T-cell (primary cell): Measurements from ENCODE around the gene RAB6D. TPM values are rescaled to one million over a fixed set of nuclear protein-coding genes. Genes with fewer than 3 reads are reported as not detected.
"Not testable (repeated sequence)": the region's sequence is repeated elsewhere in the genome, so short reads cannot be mapped to it uniquely, and the experiment has no call there.

Experiments
- ATAC-seq, 4 experiments: fragments of 200-7000 bp in 3 of 4; fragments of 150-1000 bp in 1 of 4; cut with Tn5 transposase; replicated peaks in 1 of 4; 1 replicate in 3 of 4; 2 replicates in 1 of 4; pipeline ENCODE4 v1.10.0; 2021; ENCODE audit warnings: moderate library complexity in 3 of 4, mild to moderate bottlenecking in 2 of 4, moderate number of reproducible peaks in 1 of 4
- CTCF ChIA-PET, 2 donors: fragments of 300-600 bp; sonication (Branson Sonifier 250); formaldehyde crosslinking; loops; one replicate each; lab custom pipeline; 2022; ENCODE audit warnings: antibody characterized with exemption in 2 of 2; lab: Charles Lee
- POLR2A ChIA-PET, 2 donors: fragments of 300-600 bp; sonication (Branson Sonifier 250); formaldehyde crosslinking; loops; one replicate each; lab custom pipeline; 2022; ENCODE audit warnings: antibody characterized with exemption in 2 of 2; lab: Charles Lee
- DNase-seq, 35 experiments: peaks; one replicate each; pipeline versions ENCODE4 v3.0.0 to v3.0.0-alpha.2; 2013 to 2023
- H3K27ac ChIP-seq: one replicate; pipeline ENCODE4 v1.5.1; 2013; ENCODE audit warnings: low read length
- H3K27me3 ChIP-seq, 2 experiments: replicated peaks in 1 of 2; 1 replicate in 1 of 2; 2 replicates in 1 of 2; pipeline versions ENCODE4 v1.6.1 to v1.7.0; 2013; ENCODE audit warnings: low read length in 1 of 2, mixed read lengths in 1 of 2; ENCODE audit not compliant: control insufficient read depth in 2 of 2, insufficient read depth in 2 of 2; ENCODE audit errors: extremely low read depth in 1 of 2
- H3K36me3 ChIP-seq, 2 donors: 1 replicate in 1 of 2; 2 replicates in 1 of 2; pipeline versions ENCODE4 v1.6.1 to v1.7.0; 2013; ENCODE audit warnings: low read length in 1 of 2; ENCODE audit not compliant: control insufficient read depth in 2 of 2, insufficient read depth in 1 of 2; ENCODE audit errors: extremely low read depth in 1 of 2
- H3K4me1 ChIP-seq, 2 experiments: 1 replicate in 1 of 2; 2 replicates in 1 of 2; pipeline versions ENCODE4 v1.6.1 to v1.7.0; 2013; ENCODE audit warnings: low read length in 2 of 2, mixed read lengths in 1 of 2; ENCODE audit not compliant: insufficient read depth in 2 of 2, control insufficient read depth in 1 of 2; ENCODE audit errors: extremely low read depth in 1 of 2
- H3K4me3 ChIP-seq, 2 donors: 1 replicate in 1 of 2; 2 replicates in 1 of 2; pipeline versions ENCODE4 v1.5.1 to v1.7.0; 2013; ENCODE audit warnings: mild to moderate bottlenecking in 2 of 2, low read length in 1 of 2, moderate library complexity in 1 of 2; ENCODE audit not compliant: control insufficient read depth in 1 of 2; ENCODE audit errors: extremely low read depth in 1 of 2
- H3K9me3 ChIP-seq: 2 replicates; pipeline ENCODE4 v1.7.0; 2013
- H3K27ac Mint-ChIP-seq, 2 donors: one replicate each; pipeline ENCODE4 v1.8.0; 2020 to 2021; ENCODE audit warnings: mild to moderate bottlenecking in 2 of 2, mixed read lengths in 2 of 2
- H3K27me3 Mint-ChIP-seq, 2 donors: one replicate each; pipeline ENCODE4 v1.8.0; 2021 to 2022; ENCODE audit warnings: mixed read lengths in 2 of 2
- H3K36me3 Mint-ChIP-seq: one replicate; pipeline ENCODE4 v1.8.0; 2021; ENCODE audit warnings: mixed read lengths
- H3K4me1 Mint-ChIP-seq, 3 donors: one replicate each; pipeline ENCODE4 v1.8.0; 2020 to 2022; ENCODE audit warnings: mixed read lengths in 3 of 3, mild to moderate bottlenecking in 1 of 3
- H3K4me3 Mint-ChIP-seq, 3 donors: one replicate each; pipeline ENCODE4 v1.8.0; 2020 to 2022; ENCODE audit warnings: mild to moderate bottlenecking in 3 of 3, mixed read lengths in 3 of 3, moderate library complexity in 3 of 3
- H3K9me3 Mint-ChIP-seq, 3 donors: one replicate each; pipeline ENCODE4 v1.8.0; 2020 to 2022; ENCODE audit warnings: mixed read lengths in 3 of 3
- WGBS: methylation state at CpG from one replicate; pipeline ENCODE4 v1.1.5; 2013; ENCODE audit warnings: missing lambda C conversion rate; ENCODE audit not compliant: insufficient coverage; 5-methylcytosine and 5-hydroxymethylcytosine counted together
- total RNA-seq, 35 experiments: library from RNA in 6 of 35; stranded (reverse) in 6 of 35; fragments of 120-200 nt in 1 of 35; gene quantifications; one replicate each; pipeline versions ENCODE4 v1.2.1 to v1.2.4 and lab custom pipeline; 2013 to 2026

Gene RAB6D
- total RNA-seq = not detected
- not detected for total RNA-seq (2013)
- total RNA-seq (lab: John Stamatoyannopoulos, UW) = 0 to 0.31 (median 0.08) reads per million in 29 experiments

GRCh38 chr2:131363703-131364186, at the start of gene RAB6D:
RAB6D (minus strand) TSS chr2:131364168; CDS start chr2:131363720, 448 bp downstream.
- H3K9me3 ChIP-seq, H3K36me3 Mint-ChIP-seq, H3K36me3 ChIP-seq, H3K9me3 Mint-ChIP-seq, H3K27ac Mint-ChIP-seq, POLR2A ChIA-PET, DNase-seq, H3K27ac ChIP-seq, H3K4me3 ChIP-seq, H3K4me1 ChIP-seq, CTCF ChIA-PET: not testable (repeated sequence)
- peaks cover 5 to 26% of the 10 kb centered on the region in 2 experiments for H3K27me3 ChIP-seq
- WGBS = 7% methylated on average over 27 of the region's 50 CpGs
- H3K27me3 Mint-ChIP-seq = peaks cover 36 to 52% of the 10 kb centered on the region in 2 donors
- ATAC-seq = peak in 2 of 4 experiments; percentile 34 to 58
- H3K4me1 Mint-ChIP-seq = peaks cover 8 to 14% (median 11%) of the 10 kb centered on the region in 3 donors
- peak within 1 kb of the TSS in 1 of 3 donors; percentile 56 for H3K4me3 Mint-ChIP-seq

GRCh38 chr2:131413148-131413747, 49.3 kb upstream of the RAB6D start:
- H3K27ac Mint-ChIP-seq = no peak overlapping the region
- ATAC-seq (peak in 3 of 4 experiments; percentile 40 to 50 (median 48)), DNase-seq (peak in 6 of 35 experiments; percentile 3 to 66 (median 13))
- no peak overlapping the region for H3K4me3 Mint-ChIP-seq
- Histone ChIP-seq H3K9me3 (no peaks in the 10 kb centered on the region), H3K4me1 (no peaks in the 10 kb centered on the region), H3K27ac (no peak overlapping the region), H3K27me3 (peaks cover 7 to 12% of the 10 kb centered on the region in 2 experiments), H3K36me3 (no peaks in the 10 kb centered on the region), H3K4me3 (no peak overlapping the region)
- H3K36me3 Mint-ChIP-seq = no peaks in the 10 kb centered on the region
- ChIA-PET CTCF (interaction anchor here (0.9 to 1.3 kb wide), 4 partner anchors 259 to 389 kb away, joined by 3 to 8 read pairs (median 4); no protein-coding TSS in a partner anchor), POLR2A (no interaction called here)
- 0% methylated on average over 2 of the region's 7 CpGs for WGBS
- no peaks in the 10 kb centered on the region for H3K9me3 Mint-ChIP-seq
- H3K27me3 Mint-ChIP-seq = peaks cover 37 to 46% of the 10 kb centered on the region in 2 donors
- H3K4me1 Mint-ChIP-seq = peaks cover 0 to 1% (median 0%) of the 10 kb centered on the region in 3 donors

DNA sequence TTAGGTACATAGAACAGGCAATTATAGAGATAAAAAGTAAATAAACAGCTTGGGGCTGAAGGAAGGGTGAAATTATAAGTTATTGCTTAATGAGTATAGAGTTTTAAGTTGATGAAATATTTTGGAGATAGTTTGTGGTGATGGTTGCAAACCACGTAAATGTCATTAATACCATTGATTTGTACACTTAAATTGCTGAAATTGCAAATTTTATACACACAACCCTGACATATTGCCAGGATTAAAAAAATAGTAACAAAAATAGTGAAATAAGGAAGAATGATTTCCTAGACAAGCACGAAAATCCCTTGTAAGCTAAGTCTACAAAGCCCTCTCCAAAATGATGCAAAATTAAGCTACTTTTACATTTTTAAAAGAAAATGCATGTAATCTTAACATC, 46.2 kb upstream of the RAB6D start:
- Histone ChIP-seq H3K27me3 (peaks cover 2 to 16% of the 10 kb centered on the region in 2 experiments), H3K9me3 (no peaks in the 10 kb centered on the region), H3K36me3 (no peaks in the 10 kb centered on the region), H3K27ac (no peak overlapping the region), H3K4me1 (no peaks in the 10 kb centered on the region), H3K4me3 (no peak overlapping the region)
- Mint-ChIP-seq H3K36me3 (no peaks in the 10 kb centered on the region), H3K9me3 (no peaks in the 10 kb centered on the region), H3K4me1 (peaks cover 0 to 2% (median 1%) of the 10 kb centered on the region in 3 donors), H3K4me3 (no peak overlapping the region), H3K27ac (no peak overlapping the region), H3K27me3 (peaks cover 27 to 46% of the 10 kb centered on the region in 2 donors)
- CTCF ChIA-PET = interaction anchor here (0.6 to 1.4 kb wide), 2 partner anchors 263 to 1154 kb away, joined by 3 to 4 read pairs; no protein-coding TSS in a partner anchor
- ATAC-seq (no peak), DNase-seq (no peak)
- POLR2A ChIA-PET = no interaction called here
- WGBS = no CpG with 5 or more reads among the region's 2 CpGs

GRCh38 chr2:131408778-131409177, 44.8 kb upstream of the RAB6D start:
- no peak overlapping the region for H3K4me3 ChIP-seq
- H3K27ac ChIP-seq = no peak overlapping the region
- no peaks in the 10 kb centered on the region for H3K4me1 ChIP-seq
- ChIA-PET POLR2A (no interaction called here), CTCF (no interaction called here)
- peaks cover 1 to 5% (median 2%) of the 10 kb centered on the region in 3 donors for H3K4me1 Mint-ChIP-seq
- no peaks in the 10 kb centered on the region for H3K9me3 Mint-ChIP-seq
- ATAC-seq = no peak
- no peak for DNase-seq
- H3K36me3 Mint-ChIP-seq = no peaks in the 10 kb centered on the region
- no peaks in the 10 kb centered on the region for H3K9me3 ChIP-seq
- no peak overlapping the region for H3K4me3 Mint-ChIP-seq
- no peak overlapping the region for H3K27ac Mint-ChIP-seq
- H3K36me3 ChIP-seq = no peaks in the 10 kb centered on the region
- H3K27me3 Mint-ChIP-seq = peaks cover 27 to 49% of the 10 kb centered on the region in 2 donors
- H3K27me3 ChIP-seq = peaks cover 0 to 20% of the 10 kb centered on the region in 2 experiments

GRCh38 chr2:131408207-131408606, 44.2 kb upstream of the RAB6D start:
- Mint-ChIP-seq H3K36me3 (no peaks in the 10 kb centered on the region), H3K4me1 (peaks cover 1 to 5% (median 2%) of the 10 kb centered on the region in 3 donors), H3K27me3 (peaks cover 24 to 45% of the 10 kb centered on the region in 2 donors), H3K4me3 (no peak overlapping the region), H3K9me3 (no peaks in the 10 kb centered on the region), H3K27ac (no peak overlapping the region)
- H3K36me3 ChIP-seq = no peaks in the 10 kb centered on the region
- no peak overlapping the region for H3K27ac ChIP-seq
- DNase-seq = no peak
- ChIA-PET CTCF (interaction anchor here in 1 of 2 donors (0.6 kb wide), 1 partner anchor 18 kb away, joined by 3 read pairs; no protein-coding TSS in a partner anchor), POLR2A (no interaction called here)
- H3K9me3 ChIP-seq = no peaks in the 10 kb centered on the region
- H3K4me3 ChIP-seq = no peak overlapping the region
- H3K4me1 ChIP-seq = no peaks in the 10 kb centered on the region
- no peak for ATAC-seq
- H3K27me3 ChIP-seq = peaks cover 0 to 18% of the 10 kb centered on the region in 2 experiments

- H3K9me3 ChIP-seq = no peaks in the 10 kb centered on the region
- no peak overlapping the region for H3K27ac Mint-ChIP-seq
- WGBS = 54% methylated on average over 11 of the region's 12 CpGs
- no peaks in the 10 kb centered on the region for H3K4me1 ChIP-seq
- H3K4me3 ChIP-seq = no peak overlapping the region
- ATAC-seq (no peak), DNase-seq (no peak)
- no peaks in the 10 kb centered on the region for H3K36me3 Mint-ChIP-seq
- ChIA-PET POLR2A (no interaction called here), CTCF (no interaction called here)
- H3K27me3 ChIP-seq = peaks cover 0 to 11% of the 10 kb centered on the region in 2 experiments
- no peaks in the 10 kb centered on the region for H3K36me3 ChIP-seq
- H3K27ac ChIP-seq = no peak overlapping the region
- H3K4me3 Mint-ChIP-seq = peak overlapping the region in 1 of 3 donors; percentile 26
- H3K4me1 Mint-ChIP-seq = peaks cover 0 to 5% (median 2%) of the 10 kb centered on the region in 3 donors
- H3K27me3 Mint-ChIP-seq = peaks cover 9 to 36% of the 10 kb centered on the region in 2 donors
- no peaks in the 10 kb centered on the region for H3K9me3 Mint-ChIP-seq
Measured at GRCh38 chr2:131404753-131405152, 40.8 kb upstream of the RAB6D start.
